ENCODE measurements around the gene GYPC.
"Not testable (repeated sequence)": the region's sequence is repeated elsewhere in the genome, so short reads cannot be mapped to it uniquely, and the experiment has no call there.

GRCh38 chr2:126688594-126688993 lies 32.6 kb downstream of the GYPC start:
- not testable (repeated sequence) for TF ChIP-seq CTCF (IDR thresholded peaks at IDR 0.05); ZFX (IDR thresholded peaks at IDR 0.05; ENCODE audit: borderline replicate concordance)
